ENCODE measurements around the gene ZNF500. TPM values are rescaled to one million over a fixed set of nuclear protein-coding genes. Genes with fewer than 3 reads are reported as not detected.

The ZNF500 gene
- total RNA-seq (7.7 TPM), polyA plus RNA-seq (13.8 TPM)
- long read RNA-seq, donor 1, result 0 reads
- long read RNA-seq, donor 2, result 0 reads
- long read RNA-seq, donor 3, full-length matches to known transcripts, result 5 of 5 reads
- long read RNA-seq, donor 3, partial matches to known transcripts, result 0 of 5 reads
- long read RNA-seq, donor 3, other reads (novel, unspliced or antisense), result 0 of 5 reads
- long read RNA-seq, donor 4, partial matches to known transcripts, result 0 of 3 reads
- long read RNA-seq, donor 4, other reads (novel, unspliced or antisense), result 0 of 3 reads
- long read RNA-seq, donor 5, full-length matches to known transcripts, result 7 of 7 reads
- long read RNA-seq, donor 5, partial matches to known transcripts, result 0 of 7 reads
- long read RNA-seq, donor 5, other reads (novel, unspliced or antisense), result 0 of 7 reads
- long read RNA-seq, donor 6, full-length matches to known transcripts, result 4 of 4 reads
- long read RNA-seq, donor 6, partial matches to known transcripts, result 0 of 4 reads
- long read RNA-seq, donor 6, other reads (novel, unspliced or antisense), result 0 of 4 reads
- long read RNA-seq, donor 7, partial matches to known transcripts, result 0 of 2 reads
- long read RNA-seq, donor 7, other reads (novel, unspliced or antisense), result 0 of 2 reads
- long read RNA-seq, donor 8, full-length matches to known transcripts, result 4 of 4 reads
- long read RNA-seq, donor 8, partial matches to known transcripts, result 0 of 4 reads
- long read RNA-seq, donor 8, other reads (novel, unspliced or antisense), result 0 of 4 reads
- long read RNA-seq, donor 9, full-length matches to known transcripts, result 2 of 2 reads
- long read RNA-seq, donor 9, partial matches to known transcripts, result 0 of 2 reads
- long read RNA-seq, donor 9, other reads (novel, unspliced or antisense), result 0 of 2 reads
- long read RNA-seq, donor 10, full-length matches to known transcripts, result 2 of 2 reads
- long read RNA-seq, donor 10, partial matches to known transcripts, result 0 of 2 reads
- long read RNA-seq, donor 10, other reads (novel, unspliced or antisense), result 0 of 2 reads

DNA sequence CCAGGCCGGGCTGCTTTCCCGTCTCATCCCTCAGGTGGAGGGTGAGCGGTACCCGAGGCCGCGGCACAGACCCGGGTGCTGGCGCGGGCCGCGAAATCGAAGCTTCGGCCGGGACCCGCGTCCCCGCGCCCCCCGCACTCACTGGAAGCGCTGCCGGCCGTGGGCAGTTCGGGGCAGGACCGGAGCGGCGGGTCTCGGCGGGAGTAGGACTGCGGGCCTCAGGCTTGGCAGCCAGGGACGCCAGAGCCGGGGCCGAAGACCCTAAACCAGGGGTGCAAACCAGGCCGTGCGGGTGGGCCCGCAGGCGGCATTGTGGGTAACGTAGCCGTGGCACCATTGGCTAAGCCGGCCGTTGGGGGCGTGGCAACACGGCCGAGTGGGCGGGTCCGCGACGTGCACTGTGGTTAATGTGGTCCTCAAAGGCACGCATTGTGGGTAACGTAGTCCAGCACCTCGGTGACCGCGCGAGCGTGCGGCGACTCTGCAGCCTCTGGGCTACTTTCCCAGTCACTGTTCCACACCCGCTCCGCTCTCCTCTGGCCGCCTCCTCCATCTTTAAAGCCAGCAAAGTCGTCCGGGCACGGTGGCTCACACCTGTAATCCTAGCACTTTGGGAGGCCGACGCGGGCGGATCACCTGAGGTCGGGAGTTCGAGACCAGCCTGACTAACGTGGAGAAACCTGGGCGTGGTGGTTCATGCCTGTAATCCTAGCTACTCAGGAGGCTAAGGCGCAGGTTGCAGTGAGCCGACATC lies at the start of gene ZNF500:
Gene ZNF500, minus strand, starts transcription at position 288 of the 754 bp plus-strand sequence. CDS start 1,184 bp downstream, outside the sequence.
- H3K27me3 ChIP-seq (ENCODE audit: control insufficient read depth in 2 of 2, insufficient read depth in 1 of 2, low read length in 1 of 2), result no peaks in the 10 kb centered on the region
- H3K4me1 ChIP-seq (ENCODE audit: control insufficient read depth in 2 of 2, insufficient read depth in 2 of 2, low read length in 2 of 2), result peaks cover 17 to 33% of the 10 kb centered on the region in 2 donors

DNA sequence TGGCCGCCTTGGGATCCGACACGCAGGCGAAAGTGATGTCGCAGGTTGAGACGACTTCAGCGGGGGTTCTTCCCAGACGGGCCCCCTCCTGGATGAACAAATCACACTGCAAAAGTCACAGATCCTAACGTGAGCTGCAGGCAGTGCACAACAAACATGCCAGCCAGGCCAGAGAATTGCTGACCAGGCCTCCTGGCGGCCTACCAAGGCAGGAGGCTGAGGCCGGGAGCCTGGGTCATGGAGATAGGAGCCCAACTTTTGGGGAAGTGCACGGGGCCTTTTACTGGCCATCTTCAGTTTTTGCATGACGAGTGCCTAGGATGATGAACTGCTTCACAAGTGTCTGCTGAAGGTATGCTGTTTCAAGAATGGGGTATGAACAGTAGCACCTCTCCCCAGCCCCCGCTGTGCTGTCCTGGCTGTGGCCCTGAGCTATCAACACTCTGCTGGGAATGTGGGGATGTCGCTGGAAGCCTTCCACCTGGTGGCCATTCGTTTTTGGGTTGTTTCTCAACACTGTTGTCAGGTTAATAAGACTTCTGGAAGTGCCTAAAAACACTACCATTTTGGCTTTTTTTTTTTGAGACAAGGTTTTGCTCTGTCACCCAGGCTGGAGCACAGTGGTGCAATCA lies 47.7 kb upstream of the ZNF500 start:
- no peak for DNase-seq (ENCODE audit: low read depth in 6 of 9, low spot score in 9 of 9)
- 96% methylated on average over 16 of the region's 16 CpGs for WGBS
- H3K27ac ChIP-seq (ENCODE audit: low read depth in 1 of 2, low read length in 1 of 2), result no peak overlapping the region

More for the DNA sequence above, at the start of gene ZNF500:
- peak; percentile 87 to 97 (median 94) for DNase-seq (ENCODE audit: low read depth in 6 of 9, low spot score in 9 of 9)
- Histone ChIP-seq H3K4me3 (ENCODE audit: low read length in 2 of 2) (peak within 1 kb of the TSS; percentile 87 to 98), H3K36me3 (ENCODE audit: control insufficient read depth in 2 of 2, insufficient read depth in 2 of 2, low read length in 1 of 2) (peaks cover 25 to 28% of the 10 kb centered on the region in 2 donors), H3K27ac (ENCODE audit: low read depth in 1 of 2, low read length in 1 of 2) (peak within 1 kb of the TSS; percentile 55 to 91), H3K9me3 (ENCODE audit: control insufficient read depth in 2 of 2, insufficient read depth in 1 of 2, low read length in 1 of 2) (no peaks in the 10 kb centered on the region)
- WGBS, result 3% methylated on average over 72 of the region's 72 CpGs

DNA sequence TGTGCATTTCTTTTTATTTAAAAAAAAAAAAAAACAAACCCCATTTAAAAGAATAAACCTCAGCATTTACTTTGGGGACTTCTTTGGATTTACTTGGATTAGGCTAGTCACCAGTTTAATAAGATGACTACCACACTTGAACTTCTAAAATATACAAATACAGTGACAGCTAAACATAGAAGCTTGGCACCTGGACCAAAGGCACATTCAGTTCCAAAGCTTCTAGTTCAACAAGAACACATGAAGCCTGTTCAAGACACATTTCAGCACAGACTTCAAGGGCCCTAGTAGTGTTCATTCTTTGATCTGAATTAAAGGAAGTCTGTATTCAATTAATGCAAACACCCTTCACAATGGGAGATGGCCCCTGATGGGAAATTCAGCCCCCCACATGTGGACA lies 47.1 kb upstream of the ZNF500 start:
- no peak for DNase-seq (ENCODE audit: low read depth in 6 of 9, low spot score in 9 of 9)
- H3K27me3 ChIP-seq (ENCODE audit: control insufficient read depth in 2 of 2, insufficient read depth in 1 of 2, low read length in 1 of 2), result no peaks in the 10 kb centered on the region
- H3K36me3 ChIP-seq (ENCODE audit: control insufficient read depth in 2 of 2, insufficient read depth in 2 of 2, low read length in 1 of 2), result peaks cover 67 to 69% of the 10 kb centered on the region in 2 donors
- H3K4me3 ChIP-seq (ENCODE audit: low read length in 2 of 2), result no peak overlapping the region
- H3K27ac ChIP-seq (ENCODE audit: low read depth in 1 of 2, low read length in 1 of 2), result no peak overlapping the region
- no peaks in the 10 kb centered on the region for H3K9me3 ChIP-seq (ENCODE audit: control insufficient read depth in 2 of 2, insufficient read depth in 1 of 2, low read length in 1 of 2)
- no peaks in the 10 kb centered on the region for H3K4me1 ChIP-seq (ENCODE audit: control insufficient read depth in 2 of 2, insufficient read depth in 2 of 2, low read length in 2 of 2)

More for the DNA sequence above, 47.7 kb upstream of the ZNF500 start:
- Histone ChIP-seq H3K4me1 (ENCODE audit: control insufficient read depth in 2 of 2, insufficient read depth in 2 of 2, low read length in 2 of 2) (no peaks in the 10 kb centered on the region), H3K4me3 (ENCODE audit: low read length in 2 of 2) (no peak overlapping the region), H3K27me3 (ENCODE audit: control insufficient read depth in 2 of 2, insufficient read depth in 1 of 2, low read length in 1 of 2) (no peaks in the 10 kb centered on the region), H3K36me3 (ENCODE audit: control insufficient read depth in 2 of 2, insufficient read depth in 2 of 2, low read length in 1 of 2) (peaks cover 70 to 71% of the 10 kb centered on the region in 2 donors), H3K9me3 (ENCODE audit: control insufficient read depth in 2 of 2, insufficient read depth in 1 of 2, low read length in 1 of 2) (no peaks in the 10 kb centered on the region)

DNA sequence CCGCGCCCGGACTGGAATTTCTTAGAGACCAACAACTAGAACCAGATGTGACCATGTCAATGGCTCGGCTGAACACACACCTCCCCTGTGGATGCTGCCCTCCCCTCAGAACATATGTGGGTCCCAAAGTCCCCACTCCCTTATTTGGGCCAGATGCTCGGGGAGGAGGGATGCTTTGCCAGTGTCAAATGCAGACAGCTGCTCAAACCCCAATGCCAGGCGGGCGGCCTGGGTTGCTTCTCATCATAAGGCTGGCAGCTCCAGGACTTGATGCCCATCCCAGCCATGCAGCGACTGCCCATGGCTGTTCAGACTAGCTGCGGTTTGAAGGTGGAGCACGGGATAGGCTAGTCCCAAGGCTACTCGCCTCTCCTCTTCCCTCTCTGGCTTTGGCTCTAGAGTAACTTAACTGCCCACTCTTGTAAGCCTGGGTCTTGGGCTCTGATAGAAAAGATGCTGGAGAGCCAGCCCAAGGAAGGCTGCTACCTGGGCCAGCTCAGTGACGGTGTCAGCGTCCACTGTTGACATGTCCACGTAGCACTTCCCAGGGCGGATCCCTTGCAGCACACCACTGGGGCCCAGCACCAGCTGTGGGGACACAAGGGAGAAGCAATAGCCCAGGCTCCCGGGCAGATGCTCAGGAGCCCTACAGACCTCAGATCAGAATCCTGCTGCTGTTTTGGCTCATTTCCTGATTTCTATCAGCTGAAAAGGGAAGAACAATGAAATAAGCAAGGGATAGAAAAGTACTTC lies 46.5 kb upstream of the ZNF500 start:
- peaks cover 64% of the 10 kb centered on the region in 2 donors for H3K36me3 ChIP-seq (ENCODE audit: control insufficient read depth in 2 of 2, insufficient read depth in 2 of 2, low read length in 1 of 2)
- no peak overlapping the region for H3K4me3 ChIP-seq (ENCODE audit: low read length in 2 of 2)
- H3K4me1 ChIP-seq (ENCODE audit: control insufficient read depth in 2 of 2, insufficient read depth in 2 of 2, low read length in 2 of 2), result no peaks in the 10 kb centered on the region
- H3K27me3 ChIP-seq (ENCODE audit: control insufficient read depth in 2 of 2, insufficient read depth in 1 of 2, low read length in 1 of 2), result no peaks in the 10 kb centered on the region
- H3K27ac ChIP-seq (ENCODE audit: low read depth in 1 of 2, low read length in 1 of 2), result no peak overlapping the region
- no peaks in the 10 kb centered on the region for H3K9me3 ChIP-seq (ENCODE audit: control insufficient read depth in 2 of 2, insufficient read depth in 1 of 2, low read length in 1 of 2)
- no peak for DNase-seq (ENCODE audit: low read depth in 6 of 9, low spot score in 9 of 9)
- 98% methylated on average over 16 of the region's 16 CpGs for WGBS

DNA sequence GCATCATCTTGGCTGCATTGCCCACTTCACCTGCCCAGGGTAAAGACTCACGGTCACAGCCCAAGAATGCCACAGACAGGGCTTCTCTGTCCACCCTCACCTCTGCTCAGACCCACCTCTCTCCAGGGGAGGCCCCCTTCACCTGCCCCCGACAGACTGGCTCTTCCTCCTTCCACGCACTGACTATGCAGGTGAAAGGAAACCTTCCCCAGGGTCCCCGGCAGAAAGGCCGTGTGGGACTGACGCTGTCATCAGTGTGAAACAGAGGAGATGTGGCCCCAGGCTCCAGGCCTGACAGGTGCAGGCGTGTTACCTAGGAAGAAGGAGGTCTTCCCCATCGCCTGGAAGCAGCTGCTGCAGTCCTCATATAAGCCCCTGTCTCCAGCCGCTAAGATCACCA lies 44.8 kb upstream of the ZNF500 start:
- H3K27ac ChIP-seq (ENCODE audit: low read depth in 1 of 2, low read length in 1 of 2), result no peak overlapping the region
- no peaks in the 10 kb centered on the region for H3K4me1 ChIP-seq (ENCODE audit: control insufficient read depth in 2 of 2, insufficient read depth in 2 of 2, low read length in 2 of 2)
- H3K27me3 ChIP-seq (ENCODE audit: control insufficient read depth in 2 of 2, insufficient read depth in 1 of 2, low read length in 1 of 2), result no peaks in the 10 kb centered on the region
- no peaks in the 10 kb centered on the region for H3K9me3 ChIP-seq (ENCODE audit: control insufficient read depth in 2 of 2, insufficient read depth in 1 of 2, low read length in 1 of 2)
- DNase-seq (ENCODE audit: low read depth in 6 of 9, low spot score in 9 of 9), result no peak
- H3K4me3 ChIP-seq (ENCODE audit: low read length in 2 of 2), result no peak overlapping the region
- 97% methylated on average over 9 of the region's 9 CpGs for WGBS
- H3K36me3 ChIP-seq (ENCODE audit: control insufficient read depth in 2 of 2, insufficient read depth in 2 of 2, low read length in 1 of 2), result peaks cover 67% of the 10 kb centered on the region in 2 donors

DNA sequence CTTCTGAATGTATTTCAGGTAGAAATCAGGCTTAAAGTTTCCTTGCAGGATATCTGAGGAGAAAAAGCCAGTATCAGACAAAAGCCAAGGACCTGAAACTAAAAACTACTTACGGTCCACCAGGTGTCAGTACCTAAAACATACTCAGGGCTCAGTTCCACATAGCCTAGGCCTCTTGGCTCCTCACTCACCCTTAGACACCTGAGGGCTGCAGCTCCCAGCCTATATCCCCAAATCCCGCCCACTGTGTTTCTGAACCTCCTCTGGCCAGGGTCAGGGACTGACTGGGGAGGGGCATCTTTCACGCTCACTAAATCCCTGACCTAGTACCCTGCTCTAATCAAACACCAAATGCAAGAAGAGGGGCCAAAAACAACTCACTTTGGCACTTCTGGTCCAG lies 44.3 kb upstream of the ZNF500 start:
- WGBS, result 98% methylated on average over 3 of the region's 3 CpGs
- peaks cover 69 to 70% of the 10 kb centered on the region in 2 donors for H3K36me3 ChIP-seq (ENCODE audit: control insufficient read depth in 2 of 2, insufficient read depth in 2 of 2, low read length in 1 of 2)
- H3K9me3 ChIP-seq (ENCODE audit: control insufficient read depth in 2 of 2, insufficient read depth in 1 of 2, low read length in 1 of 2), result no peaks in the 10 kb centered on the region
- no peaks in the 10 kb centered on the region for H3K4me1 ChIP-seq (ENCODE audit: control insufficient read depth in 2 of 2, insufficient read depth in 2 of 2, low read length in 2 of 2)
- H3K4me3 ChIP-seq (ENCODE audit: low read length in 2 of 2), result no peak overlapping the region
- DNase-seq (ENCODE audit: low read depth in 6 of 9, low spot score in 9 of 9), result no peak
- no peak overlapping the region for H3K27ac ChIP-seq (ENCODE audit: low read depth in 1 of 2, low read length in 1 of 2)
- H3K27me3 ChIP-seq (ENCODE audit: control insufficient read depth in 2 of 2, insufficient read depth in 1 of 2, low read length in 1 of 2), result no peaks in the 10 kb centered on the region

DNA sequence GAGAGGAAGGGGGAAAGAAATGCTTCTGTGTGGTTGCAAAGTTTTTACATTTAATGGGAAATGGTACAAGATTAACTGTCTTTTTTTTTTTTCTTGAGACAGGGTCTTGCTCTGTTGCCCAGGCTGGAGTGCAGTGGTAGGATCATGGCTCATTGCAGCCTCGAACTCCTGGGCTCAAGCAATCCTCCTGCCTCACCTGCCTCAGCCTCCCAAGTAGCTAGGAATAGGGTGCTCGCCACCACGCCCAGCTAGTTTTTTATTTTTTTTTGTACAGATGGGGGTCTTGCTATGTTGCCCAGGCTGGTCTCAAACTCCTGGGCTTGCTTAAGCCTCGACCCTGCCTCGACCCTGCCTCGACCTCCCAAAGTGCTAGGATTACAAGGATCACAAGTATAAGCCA lies 39.3 kb upstream of the ZNF500 start:
- Histone ChIP-seq H3K4me3 (ENCODE audit: low read length in 2 of 2) (no peak overlapping the region), H3K4me1 (ENCODE audit: control insufficient read depth in 2 of 2, insufficient read depth in 2 of 2, low read length in 2 of 2) (peaks cover 7 to 12% of the 10 kb centered on the region in 2 donors), H3K27ac (ENCODE audit: low read depth in 1 of 2, low read length in 1 of 2) (no peak overlapping the region), H3K9me3 (ENCODE audit: control insufficient read depth in 2 of 2, insufficient read depth in 1 of 2, low read length in 1 of 2) (no peaks in the 10 kb centered on the region), H3K27me3 (ENCODE audit: control insufficient read depth in 2 of 2, insufficient read depth in 1 of 2, low read length in 1 of 2) (no peaks in the 10 kb centered on the region), H3K36me3 (ENCODE audit: control insufficient read depth in 2 of 2, insufficient read depth in 2 of 2, low read length in 1 of 2) (peaks cover 39 to 54% of the 10 kb centered on the region in 2 donors)
- WGBS, result 98% methylated on average over 6 of the region's 6 CpGs
- DNase-seq (ENCODE audit: low read depth in 6 of 9, low spot score in 9 of 9), result no peak

DNA sequence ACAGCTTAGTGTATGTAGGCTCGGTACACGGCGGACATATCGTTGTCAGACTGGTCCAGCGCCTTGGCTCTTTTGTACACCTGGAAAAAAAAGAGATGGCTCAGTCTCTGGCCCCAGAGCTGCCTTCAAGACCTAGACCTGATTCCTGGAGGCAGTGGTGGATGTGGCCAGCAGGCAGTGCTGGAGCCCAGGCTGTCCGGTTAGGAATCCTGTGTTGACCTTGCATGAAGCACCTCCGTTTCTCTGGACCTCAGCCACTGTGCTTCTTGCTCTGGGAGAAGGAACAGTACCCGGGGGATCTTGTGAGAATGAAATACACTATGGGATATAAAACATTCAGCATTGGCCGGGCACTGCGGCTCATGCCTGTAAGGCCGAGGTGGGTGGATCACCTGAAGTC lies 38.3 kb upstream of the ZNF500 start:
- no peak overlapping the region for H3K4me3 ChIP-seq (ENCODE audit: low read length in 2 of 2)
- DNase-seq (ENCODE audit: low read depth in 6 of 9, low spot score in 9 of 9), result no peak
- H3K4me1 ChIP-seq (ENCODE audit: control insufficient read depth in 2 of 2, insufficient read depth in 2 of 2, low read length in 2 of 2), result peaks cover 7 to 22% of the 10 kb centered on the region in 2 donors
- WGBS, result 99% methylated on average over 11 of the region's 11 CpGs
- H3K36me3 ChIP-seq (ENCODE audit: control insufficient read depth in 2 of 2, insufficient read depth in 2 of 2, low read length in 1 of 2), result peaks cover 34 to 44% of the 10 kb centered on the region in 2 donors
- H3K9me3 ChIP-seq (ENCODE audit: control insufficient read depth in 2 of 2, insufficient read depth in 1 of 2, low read length in 1 of 2), result peaks cover 0 to 5% of the 10 kb centered on the region in 2 donors
- H3K27me3 ChIP-seq (ENCODE audit: control insufficient read depth in 2 of 2, insufficient read depth in 1 of 2, low read length in 1 of 2), result no peaks in the 10 kb centered on the region
- no peak overlapping the region for H3K27ac ChIP-seq (ENCODE audit: low read depth in 1 of 2, low read length in 1 of 2)
